Heart left ventricle (tissue), 16 donors: ENCODE measurements around the gene LAYN. TPM values are rescaled to one million over a fixed set of nuclear protein-coding genes. Genes with fewer than 3 reads are reported as not detected.
A peak's percentile ranks its signal among the peaks of the same experiment; 100 is the strongest.

Experiments
- ATAC-seq, 4 donors: fragments of 200-7000 bp; cut with Tn5 transposase; one replicate each; pipeline ENCODE4 v1.9.1; 2020 to 2022; ENCODE audit warnings: moderate library complexity in 4 of 4, mild to moderate bottlenecking in 3 of 4, moderate number of reproducible peaks in 1 of 4
- DNase-seq, 5 donors: peaks; one replicate each; pipeline ENCODE4 v3.0.0-alpha.2; 2020
- H3K27ac ChIP-seq, 12 donors: fragments of 200-600 bp; sonication (generic) in 4 of 12; one replicate each; pipeline versions ENCODE4 v1.5.0 to v1.8.0; 2016 to 2022; ENCODE audit warnings: mild to moderate bottlenecking in 2 of 12
- H3K27me3 ChIP-seq, 9 donors: fragments of 200-600 bp; sonication (generic) in 2 of 9; one replicate each; pipeline versions ENCODE4 v1.5.1 to v1.8.0; 2016 to 2022; ENCODE audit warnings: mild to moderate bottlenecking in 3 of 9
- H3K36me3 ChIP-seq, 9 donors: fragments of 200-600 bp; sonication (generic) in 2 of 9; one replicate each; pipeline versions ENCODE4 v1.5.0 to v1.8.0; 2018 to 2022; ENCODE audit warnings: mild to moderate bottlenecking in 2 of 9
- H3K4me1 ChIP-seq, 12 donors: fragments of 200-600 bp; sonication (generic) in 4 of 12; one replicate each; pipeline versions ENCODE4 v1.5.0 to v1.8.0; 2016 to 2022; ENCODE audit warnings: mild to moderate bottlenecking in 3 of 12
- H3K4me3 ChIP-seq, 12 donors: fragments of 200-600 bp; sonication (generic) in 4 of 12; one replicate each; pipeline versions ENCODE4 v1.5.0 to v1.8.0; 2017 to 2022; ENCODE audit warnings: mild to moderate bottlenecking in 9 of 12, moderate library complexity in 4 of 12
- H3K9me3 ChIP-seq, 12 donors: fragments of 200-600 bp; sonication (generic) in 4 of 12; one replicate each; pipeline versions ENCODE4 v1.5.0 to v1.8.0; 2016 to 2022; ENCODE audit warnings: mild to moderate bottlenecking in 1 of 12
- CTCF ChIP-seq, 12 donors: fragments of 200-600 bp; sonication (generic) in 4 of 12; IDR thresholded peaks; one replicate each; pipeline versions ENCODE4 v1.5.0 to v1.8.0; 2018 to 2022; ENCODE audit warnings: antibody characterized with exemption in 12 of 12, mild to moderate bottlenecking in 5 of 12
- POLR2A ChIP-seq, 2 donors: fragments of 450-650 bp; IDR thresholded peaks; one replicate each; pipeline ENCODE4 v1.6.1; 2017; ENCODE audit warnings: antibody characterized with exemption in 2 of 2, mild to moderate bottlenecking in 2 of 2, moderate library complexity in 2 of 2
- WGBS, 4 donors: extraction: QIAGEN DNeasy Blood & Tissue Kit in 2 of 4; methylation state at CpG; one replicate each; pipeline versions ENCODE4 v1.1.5 to v1.1.7; 2013 to 2018; 5-methylcytosine and 5-hydroxymethylcytosine counted together
- intact Hi-C, 10 donors: fragments of 100-400 bp; cut with DNase I; formaldehyde crosslinking; loops; one replicate each; pipeline versions ENCODE4 v1.11.1 to v1.14.2; 2022
- polyA plus RNA-seq, 2 donors: library from polyadenylated mRNA; stranded (reverse); fragments of 200-250 nt; gene quantifications; one replicate each; pipeline ENCODE4 v1.2.3, GENCODE V29; 2013
- total RNA-seq, 9 donors: library from RNA; depleted of rRNA in 2 of 9; stranded (reverse); fragments of >200 nt in 2 of 9; fragmentation: NEBNext Ultra II Directional in 3 of 9; extraction: Animal tissue kit (Norgen Biotek cat#: 25700) in 3 of 9; gene quantifications; one replicate each; pipeline versions ENCODE4 v1.1.0 to v1.2.4, GENCODE V29; 2016 to 2023
- donor health status: ischemic (EF 13 %, LVEDD 7.1; RV severe dilation, severe dysfunction).
- donor health status: healthy with polysubstance abuse.
- donor health status: DM: no; HTN: yes; CAD: no.
- donor health status: DM: no; HTN: no; CAD: no.
- donor health status: ischemic (EF 25% LVEDD 6.9; RV normal size, moderate dysfunction).
- donor health status: ischemic (EF 25% LVEDD 5.7; RV mildly dilated, moderate dysfunction).
- donor health status: healthy.
- donor health status: DM: yes; HTN: yes; CAD: no.
- donor health status: ischemic (EF 35%, LVEDD 5.7; RV mildly dilated, moderate dysfunction).
- donor health status: nonischemic (EF 11% LVEDD 7.7; RV severe dilation, severe dysfunction).
- donor health status: DM: yes; HTN: yes; CAD: no.
- donor health status: PGD.
- donor health status: ischemic (EF 29% LVEDD 5.4; RV normal size, mild dysfunction).
- donor health status: nonischemic (EF 23%, LVEDD 6.1; RV moderate dilation, normal function).

Gene LAYN
- total and polyA plus RNA-seq, 11 donors: 1.2 to 6.9 (median 2.8) TPM

GRCh38 chr11:111591187-111591960 is 50.9 kb downstream of the LAYN start:
- Histone ChIP-seq H3K4me3 (no peak overlapping the region), H3K27me3 (no peaks in the 10 kb centered on the region), H3K27ac (no peak overlapping the region), H3K9me3 (peaks cover 0 to 6% (median 0%) of the 10 kb centered on the region in 12 donors), H3K4me1 (no peaks in the 10 kb centered on the region), H3K36me3 (no peaks in the 10 kb centered on the region)
- DNase-seq: no peak
- 70 to 87% (median 79%) methylated on average over 4 of the region's 4 CpGs for WGBS, 4 donors
- no peak for ATAC-seq
- TF ChIP-seq CTCF (IDR thresholded peaks at IDR 0.05) (no peak), POLR2A (IDR thresholded peaks at IDR 0.05) (no peak)
- intact Hi-C loops: loop anchor here in 1 of 10 donors (5.0 kb wide), 1 partner anchor 256 kb away; no protein-coding TSS in a partner anchor

- Histone ChIP-seq H3K4me3 (no peak overlapping the region), H3K36me3 (no peaks in the 10 kb centered on the region), H3K4me1 (peaks cover 0 to 2% (median 0%) of the 10 kb centered on the region in 12 donors), H3K27me3 (no peaks in the 10 kb centered on the region), H3K27ac (no peak overlapping the region), H3K9me3 (peaks cover 0 to 6% (median 0%) of the 10 kb centered on the region in 12 donors)
- TF ChIP-seq POLR2A (IDR thresholded peaks at IDR 0.05): no peak
- no peak for TF ChIP-seq CTCF (IDR thresholded peaks at IDR 0.05)
- DNase-seq (no peak), ATAC-seq (no peak)
- intact Hi-C loops: loop anchor here in 1 of 10 donors (5.0 kb wide), 1 partner anchor 255 kb away; no protein-coding TSS in a partner anchor
Measured at GRCh38 chr11:111592491-111592890, 52.0 kb downstream of the LAYN start.

- Histone ChIP-seq H3K4me3 (no peak overlapping the region), H3K27ac (no peak overlapping the region), H3K27me3 (no peaks in the 10 kb centered on the region), H3K36me3 (no peaks in the 10 kb centered on the region), H3K4me1 (peaks cover 0 to 13% (median 1%) of the 10 kb centered on the region in 12 donors), H3K9me3 (no peaks in the 10 kb centered on the region)
- intact Hi-C loops: loop anchor here in 1 of 10 donors (5.0 kb wide), 1 partner anchor 246 kb away; no protein-coding TSS in a partner anchor
- no peak for DNase-seq
- TF ChIP-seq CTCF (IDR thresholded peaks at IDR 0.05) (no peak), POLR2A (IDR thresholded peaks at IDR 0.05) (no peak)
- 85 to 91% (median 87%) methylated on average over 1 of the region's 1 CpG for WGBS, 4 donors
- no peak for ATAC-seq
Measured at GRCh38 chr11:111596319-111596718, 55.8 kb downstream of the LAYN start.

GRCh38 chr11:111598148-111598547 is 57.6 kb downstream of the LAYN start:
- 45 to 54% (median 51%) methylated on average over 1 of the region's 1 CpG for WGBS, 4 donors
- Histone ChIP-seq H3K4me3 (peak overlapping the region in 3 of 12 donors; percentile 8 to 33 (median 30)), H3K27ac (no peak overlapping the region), H3K4me1 (peaks cover 0 to 18% (median 6%) of the 10 kb centered on the region in 12 donors), H3K36me3 (no peaks in the 10 kb centered on the region), H3K9me3 (no peaks in the 10 kb centered on the region), H3K27me3 (no peaks in the 10 kb centered on the region)
- ATAC-seq (no peak), DNase-seq (no peak)
- TF ChIP-seq CTCF (IDR thresholded peaks at IDR 0.05) (no peak), POLR2A (IDR thresholded peaks at IDR 0.05) (no peak)
- intact Hi-C loops: loop anchor here in 1 of 10 donors (5.0 kb wide), 1 partner anchor 244 kb away; no protein-coding TSS in a partner anchor
